ENCODE measurements around the gene ARHGAP28. TPM values are rescaled to one million over a fixed set of nuclear protein-coding genes. Genes with fewer than 3 reads are reported as not detected.

Gene ARHGAP28
- total and polyA plus RNA-seq, 2 of the 13 experiments (the other 11 are each of a cell fraction or from before 2014, with no cell fraction given): not detected

DNA sequence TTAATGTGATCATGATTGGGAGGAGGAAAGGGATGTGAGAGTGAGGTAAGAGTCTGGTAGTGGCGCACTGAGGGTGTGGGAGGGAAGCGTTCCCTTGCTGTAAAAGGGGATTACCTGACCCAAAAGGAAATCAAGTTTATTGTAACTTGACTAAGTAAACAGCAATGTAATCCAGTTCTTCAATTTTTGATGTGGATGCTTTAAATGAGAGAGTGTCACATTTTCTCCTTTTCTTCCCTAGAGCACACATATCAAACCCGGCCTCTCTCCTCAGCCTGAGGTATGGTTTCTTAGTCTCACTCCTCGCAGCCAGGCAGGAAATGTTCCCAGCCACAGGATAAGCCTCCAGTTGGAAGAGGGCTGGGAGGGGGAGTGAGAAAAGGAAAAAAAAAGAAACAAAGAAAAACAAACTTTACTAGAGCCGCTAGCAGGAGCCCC, 688 bp upstream of the ARHGAP28 start:
- WGBS (ENCODE audit: low lambda C conversion rate): 3% methylated on average over 5 of the region's 5 CpGs
- Histone ChIP-seq H4K20me1 (ENCODE audit: insufficient read depth, low read length) (no peaks in the 10 kb centered on the region), H3K4me3 (replicated peaks in 1 of 3; ENCODE audit: insufficient read depth in 1 of 3, low read depth in 2 of 3, low read length in 3 of 3) (peak overlapping the region in 1 of 3 experiments; percentile 64; a peak in 2 of 6 replicates), H3K27me3 (ENCODE audit: control insufficient read depth in 1 of 2, insufficient read depth in 2 of 2, low read length in 2 of 2) (peaks cover 0 to 19% of the 10 kb centered on the region in 2 experiments; a peak in 1 of 5 replicates), H3K9ac (ENCODE audit: insufficient read depth, low read depth, low read length) (no peak overlapping the region), H3K9me3 (ENCODE audit: low read length) (no peaks in the 10 kb centered on the region), H3K27ac (ENCODE audit: extremely low read length, insufficient read depth, low read length) (no peak overlapping the region), H3K79me2 (ENCODE audit: insufficient read depth, low read length) (no peaks in the 10 kb centered on the region), H3K4me1 (ENCODE audit: insufficient read depth, low read length) (no peaks in the 10 kb centered on the region), H3K4me2 (ENCODE audit: low read depth, low read length) (peak overlapping the region; percentile 58; the same call in 1 of the 2 replicates), H3K36me3 (replicated peaks in 1 of 2; ENCODE audit: control insufficient read depth in 1 of 2, insufficient read depth in 2 of 2, low read length in 2 of 2) (no peaks in the 10 kb centered on the region), H2AFZ (ENCODE audit: low read length) (no peak overlapping the region)
- in situ Hi-C loops (cut with HindIII; ENCODE audit: extremely low pct_ligation_motif_present, low pct_unique_long_range_greater_than_20kb) (no loop called here), intact Hi-C loops (cut with micrococcal nuclease; ENCODE audit: unreplicated experiment) (no loop called here)
- FAIRE-seq (no peak), ATAC-seq (peak; percentile 31), DNase-seq (ENCODE audit: low spot score) (no peak)
- POLR2A ChIA-PET: no interaction called here
- CTCF ChIA-PET (ENCODE audit: low intra/inter-chr PET ratio, low total read pairs): no interaction called here
- TF ChIP-seq MYNN (CRISPR knock-in tag; IDR thresholded peaks at IDR 0.05; ENCODE audit: low read depth) (no peak), ZNF3 (CRISPR knock-in tag; IDR thresholded peaks at IDR 0.05) (no peak), ZFYVE20 (CRISPR knock-in tag; IDR thresholded peaks at IDR 0.05; ENCODE audit: borderline replicate concordance, low read depth) (no peak), RFX5 (IDR thresholded peaks at IDR 0.05; ENCODE audit: low read depth, low read length) (no peak), SATB2 (CRISPR knock-in tag; IDR thresholded peaks at IDR 0.05) (no peak), ZBTB42 (CRISPR knock-in tag; IDR thresholded peaks at IDR 0.05) (no peak), POLR2AphosphoS5 (IDR thresholded peaks at IDR 0.05; ENCODE audit: low read depth, low read length) (no peak), HOXA3 (CRISPR knock-in tag; IDR thresholded peaks at IDR 0.05) (no peak), CBFB (CRISPR knock-in tag; IDR thresholded peaks at IDR 0.05) (no peak)
- no TSS peak for BruUV-seq (replicated peaks)

- Histone ChIP-seq H4K20me1 (ENCODE audit: insufficient read depth, low read length) (no peaks in the 10 kb centered on the region), H3K9me3 (ENCODE audit: low read length) (no peaks in the 10 kb centered on the region), H2AFZ (ENCODE audit: low read length) (no peak overlapping the region), H3K4me2 (ENCODE audit: low read depth, low read length) (no peak overlapping the region), H3K9ac (ENCODE audit: insufficient read depth, low read depth, low read length) (no peak overlapping the region), H3K79me2 (ENCODE audit: insufficient read depth, low read length) (no peaks in the 10 kb centered on the region), H3K36me3 (replicated peaks in 1 of 2; ENCODE audit: control insufficient read depth in 1 of 2, insufficient read depth in 2 of 2, low read length in 2 of 2) (no peaks in the 10 kb centered on the region), H3K27me3 (ENCODE audit: control insufficient read depth in 1 of 2, insufficient read depth in 2 of 2, low read length in 2 of 2) (peaks cover 0 to 19% of the 10 kb centered on the region in 2 experiments; a peak in 1 of 5 replicates), H3K4me3 (replicated peaks in 1 of 3; ENCODE audit: insufficient read depth in 1 of 3, low read depth in 2 of 3, low read length in 3 of 3) (no peak overlapping the region), H3K27ac (ENCODE audit: extremely low read length, insufficient read depth, low read length) (no peak overlapping the region), H3K4me1 (ENCODE audit: insufficient read depth, low read length) (no peaks in the 10 kb centered on the region)
- in situ Hi-C loops (cut with HindIII; ENCODE audit: extremely low pct_ligation_motif_present, low pct_unique_long_range_greater_than_20kb): no loop called here
- ChIA-PET POLR2A (no interaction called here), CTCF (ENCODE audit: low intra/inter-chr PET ratio, low total read pairs) (no interaction called here)
- WGBS (ENCODE audit: low lambda C conversion rate): 29% methylated on average over 4 of the region's 4 CpGs
- TF ChIP-seq, protein P1, sequence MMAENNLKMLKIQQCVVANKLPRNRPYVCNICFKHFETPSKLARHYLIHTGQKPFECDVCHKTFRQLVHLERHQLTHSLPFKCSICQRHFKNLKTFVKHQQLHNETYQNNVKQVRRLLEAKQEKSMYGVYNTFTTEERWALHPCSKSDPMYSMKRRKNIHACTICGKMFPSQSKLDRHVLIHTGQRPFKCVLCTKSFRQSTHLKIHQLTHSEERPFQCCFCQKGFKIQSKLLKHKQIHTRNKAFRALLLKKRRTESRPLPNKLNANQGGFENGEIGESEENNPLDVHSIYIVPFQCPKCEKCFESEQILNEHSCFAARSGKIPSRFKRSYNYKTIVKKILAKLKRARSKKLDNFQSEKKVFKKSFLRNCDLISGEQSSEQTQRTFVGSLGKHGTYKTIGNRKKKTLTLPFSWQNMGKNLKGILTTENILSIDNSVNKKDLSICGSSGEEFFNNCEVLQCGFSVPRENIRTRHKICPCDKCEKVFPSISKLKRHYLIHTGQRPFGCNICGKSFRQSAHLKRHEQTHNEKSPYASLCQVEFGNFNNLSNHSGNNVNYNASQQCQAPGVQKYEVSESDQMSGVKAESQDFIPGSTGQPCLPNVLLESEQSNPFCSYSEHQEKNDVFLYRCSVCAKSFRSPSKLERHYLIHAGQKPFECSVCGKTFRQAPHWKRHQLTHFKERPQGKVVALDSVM (CRISPR knock-in tag; IDR thresholded peaks at IDR 0.05): no peak
- no peak for TF ChIP-seq SRSF9 (IDR thresholded peaks at IDR 0.05; ENCODE audit: borderline replicate concordance, insufficient read depth, low read depth, low read length, poor library complexity, severe bottlenecking)
- no peak for TF ChIP-seq ZNF776 (CRISPR knock-in tag; IDR thresholded peaks at IDR 0.05)
- TF ChIP-seq HNRNPH1 (optimal IDR thresholded peaks at IDR 0.05; ENCODE audit: low read depth, low read length): no peak
- TF ChIP-seq, protein P2, sequence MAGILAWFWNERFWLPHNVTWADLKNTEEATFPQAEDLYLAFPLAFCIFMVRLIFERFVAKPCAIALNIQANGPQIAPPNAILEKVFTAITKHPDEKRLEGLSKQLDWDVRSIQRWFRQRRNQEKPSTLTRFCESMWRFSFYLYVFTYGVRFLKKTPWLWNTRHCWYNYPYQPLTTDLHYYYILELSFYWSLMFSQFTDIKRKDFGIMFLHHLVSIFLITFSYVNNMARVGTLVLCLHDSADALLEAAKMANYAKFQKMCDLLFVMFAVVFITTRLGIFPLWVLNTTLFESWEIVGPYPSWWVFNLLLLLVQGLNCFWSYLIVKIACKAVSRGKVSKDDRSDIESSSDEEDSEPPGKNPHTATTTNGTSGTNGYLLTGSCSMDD (CRISPR knock-in tag; IDR thresholded peaks at IDR 0.05): no peak
- ATAC-seq: no peak
- FAIRE-seq: no peak
- intact Hi-C loops (cut with micrococcal nuclease; ENCODE audit: unreplicated experiment): no loop called here
- BruUV-seq (replicated peaks): no TSS peak
- DNase-seq (ENCODE audit: low spot score): no peak
These were observed 1.1 kb downstream of the ARHGAP28 start for GRCh38 chr18:6730416-6731221.

All from HepG2 (cell line).